ENCODE measurements around the gene BRD4. TPM values are rescaled to one million over a fixed set of nuclear protein-coding genes. Genes with fewer than 3 reads are reported as not detected.

BRD4 gene
- total and polyA plus RNA-seq, 4 experiments from 2014 or later: 4.2 to 152 (median 98.4) TPM

DNA sequence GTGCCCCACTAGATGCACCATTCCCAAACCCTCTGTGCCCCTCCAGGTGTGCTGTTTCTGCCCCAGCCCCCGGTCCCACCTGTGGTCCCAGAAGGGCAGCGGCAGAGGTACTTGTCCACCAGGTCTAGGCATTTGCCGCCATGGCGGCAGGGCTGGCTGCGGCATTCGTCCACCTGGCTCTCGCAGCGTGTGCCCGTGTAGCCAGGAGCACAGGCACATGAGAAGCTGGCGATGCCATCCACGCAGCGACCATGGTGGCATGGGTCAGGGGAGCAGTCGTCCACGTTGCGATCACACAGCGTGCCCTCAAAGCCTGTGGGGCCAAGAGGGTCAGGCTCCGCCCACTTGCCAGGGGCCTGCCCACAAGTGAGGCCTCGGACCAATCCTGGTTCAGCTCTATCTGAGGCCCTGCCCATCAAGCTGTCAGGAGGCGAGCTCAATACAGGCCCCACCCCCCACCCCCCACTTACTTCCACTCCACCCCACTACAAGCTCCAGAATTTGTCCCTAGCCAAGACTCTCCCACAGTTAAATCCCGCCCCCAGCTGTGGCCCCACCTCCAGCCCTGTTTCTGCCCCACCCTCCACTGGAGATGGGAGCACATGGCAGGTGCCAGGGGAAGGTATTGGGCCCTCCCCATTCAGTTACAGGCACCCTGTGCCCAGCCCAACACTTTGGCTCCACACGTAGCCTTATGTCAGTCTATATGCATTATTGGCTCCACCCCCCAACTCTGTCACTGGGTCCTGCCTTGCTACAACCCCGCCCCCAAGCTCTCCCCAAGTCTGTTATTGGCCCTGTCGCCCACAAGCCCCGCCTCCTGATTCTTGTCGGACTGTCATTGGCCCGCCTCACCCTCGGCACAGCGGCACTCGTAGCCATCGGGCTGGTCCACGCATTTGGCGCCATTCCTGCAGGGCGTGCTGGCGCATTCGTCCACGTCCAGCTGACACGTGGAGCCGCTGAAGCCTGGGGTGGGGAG is 145.0 kb downstream of the BRD4 start:
- H3K36me3 ChIP-seq (ENCODE audit: insufficient read depth, low read length): no peaks in the 10 kb centered on the region
- Mint-ChIP-seq H3K27ac (no peak overlapping the region), H3K4me3 (no peak overlapping the region), H3K4me1 (no peaks in the 10 kb centered on the region), H3K36me3 (no peaks in the 10 kb centered on the region), H3K9me3 (no peaks in the 10 kb centered on the region), H3K27me3 (peaks cover 3 to 13% of the 10 kb centered on the region in 2 donors)
- DNase-seq: no peak
- H3K9me3 ChIP-seq (ENCODE audit: control insufficient read depth in 1 of 2, low read length in 2 of 2): no peaks in the 10 kb centered on the region
- H3K4me1 ChIP-seq (ENCODE audit: insufficient read depth, low read length): no peaks in the 10 kb centered on the region
- intact Hi-C loops (cut with micrococcal nuclease): no loop called here
- ChIA-PET CTCF (ENCODE audit: partially characterized antibody) (interaction anchor here (0.5 kb wide), 1 partner anchor 8 kb away, joined by 3 read pairs; no protein-coding TSS in a partner anchor), POLR2A (ENCODE audit: partially characterized antibody) (no interaction called here)
- no peak overlapping the region for H3K27ac ChIP-seq (ENCODE audit: low read depth, low read length)
- H3K27me3 ChIP-seq (ENCODE audit: insufficient read depth, low read length): no peaks in the 10 kb centered on the region
- H3K4me3 ChIP-seq (ENCODE audit: low read length in 2 of 2): no peak overlapping the region

Other genes with a start within 250 kb of the BRD4 start
- not detected for gene SYDE1, start 225.1 kb downstream of the BRD4 start, total RNA-seq
- gene SYDE1, start 225.1 kb downstream of the BRD4 start, polyA plus RNA-seq: not detected
- gene NOTCH3, start 131.5 kb downstream of the BRD4 start, total RNA-seq: under 1 TPM; 0.14 to 0.23 TPM
- not detected for gene NOTCH3, start 131.5 kb downstream of the BRD4 start, polyA plus RNA-seq
- under 1 TPM in 1 of 2 experiments, not detected in 1; 0.29 TPM for gene EPHX3, start 100.1 kb downstream of the BRD4 start, total RNA-seq
- not detected for gene EPHX3, start 100.1 kb downstream of the BRD4 start, polyA plus RNA-seq
- 10 to 100 TPM; 69.9 to 71.5 TPM for gene AKAP8, start 47.2 kb upstream of the BRD4 start, total RNA-seq
- gene AKAP8, start 47.2 kb upstream of the BRD4 start, polyA plus RNA-seq: 10 to 100 TPM; 10.8 to 23.6 TPM
- 100 to 1,000 TPM; 177 to 182 TPM for gene AKAP8L, start 86.4 kb upstream of the BRD4 start, total RNA-seq
- gene AKAP8L, start 86.4 kb upstream of the BRD4 start, polyA plus RNA-seq: 10 to 100 TPM; 31.4 to 61.4 TPM
- gene WIZ, start 117.4 kb upstream of the BRD4 start, total RNA-seq: 10 to 100 TPM; 28.7 to 30.0 TPM
- 1 to 10 TPM in 1 of 2 donors, under 1 TPM in 1; 0.03 to 2.5 TPM for gene WIZ, start 117.4 kb upstream of the BRD4 start, polyA plus RNA-seq
- 100 to 1,000 TPM; 229 to 238 TPM for gene RASAL3, start 132.0 kb upstream of the BRD4 start, total RNA-seq
- 100 to 1,000 TPM in 1 of 2 donors, 10 to 100 TPM in 1; 37.4 to 106 TPM for gene RASAL3, start 132.0 kb upstream of the BRD4 start, polyA plus RNA-seq
- under 1 TPM; 0.61 to 0.91 TPM for gene PGLYRP2, start 147.0 kb upstream of the BRD4 start, total RNA-seq
- gene PGLYRP2, start 147.0 kb upstream of the BRD4 start, polyA plus RNA-seq: under 1 TPM; 0.19 to 0.23 TPM
- under 1 TPM; 0.44 to 0.61 TPM for gene CYP4F22, start 176.0 kb upstream of the BRD4 start, total RNA-seq
- 1 to 10 TPM; 1.1 to 1.7 TPM for gene CYP4F22, start 176.0 kb upstream of the BRD4 start, polyA plus RNA-seq